Stimulated activated CD8-positive, alpha-beta memory T cell treated with anti-CD3 and anti-CD28 coated beads, Interleukin-12 subunit alpha, Interleukin-12 subunit beta, amount 100 ng/mL, for 24 hours (primary cell): Measurements from ENCODE around the gene ABLIM3.
A peak's percentile ranks its signal among the peaks of the same experiment; 100 is the strongest.

Experiments
- DNase-seq: peaks from one replicate; pipeline ENCODE4 v3.0.0-alpha.2; 2020; ENCODE audit errors: extremely low read depth

ABLIM3 gene

GRCh38 chr5:149141224-149141956 is at the start of gene ABLIM3:
Gene ABLIM3 (plus strand): TSS chr5:149141493. CDS start chr5:149142096, 603 bp downstream.
- DNase-seq = peak; percentile 16

GRCh38 chr5:149093625-149094024 is 47.7 kb upstream of the ABLIM3 start:
- no peak for DNase-seq

DNA sequence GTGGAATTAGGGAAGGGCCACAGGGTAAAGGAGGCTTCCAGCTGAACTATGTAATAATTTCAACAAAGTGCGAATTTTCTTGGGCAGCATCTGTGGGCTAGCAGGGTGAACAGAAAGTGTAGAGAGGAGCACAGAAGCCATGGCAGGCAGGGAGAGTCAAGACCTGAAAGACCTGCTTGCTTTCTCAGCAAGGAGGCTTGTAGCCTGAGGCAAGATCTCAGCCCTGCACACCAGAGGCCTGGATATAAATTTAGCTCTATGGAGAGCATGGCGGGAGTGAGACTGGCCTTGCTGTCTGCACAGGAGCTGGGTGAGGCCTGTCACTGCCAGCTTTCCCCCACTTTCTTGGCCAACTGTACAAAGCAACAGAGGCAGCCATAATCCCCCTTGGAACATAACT is 46.3 kb upstream of the ABLIM3 start:
- no peak for DNase-seq

- DNase-seq = no peak
Observed at GRCh38 chr5:149099920-149100319, 41.4 kb upstream of the ABLIM3 start.

GRCh38 chr5:149100331-149100730 is 41.0 kb upstream of the ABLIM3 start:
- no peak for DNase-seq

DNA sequence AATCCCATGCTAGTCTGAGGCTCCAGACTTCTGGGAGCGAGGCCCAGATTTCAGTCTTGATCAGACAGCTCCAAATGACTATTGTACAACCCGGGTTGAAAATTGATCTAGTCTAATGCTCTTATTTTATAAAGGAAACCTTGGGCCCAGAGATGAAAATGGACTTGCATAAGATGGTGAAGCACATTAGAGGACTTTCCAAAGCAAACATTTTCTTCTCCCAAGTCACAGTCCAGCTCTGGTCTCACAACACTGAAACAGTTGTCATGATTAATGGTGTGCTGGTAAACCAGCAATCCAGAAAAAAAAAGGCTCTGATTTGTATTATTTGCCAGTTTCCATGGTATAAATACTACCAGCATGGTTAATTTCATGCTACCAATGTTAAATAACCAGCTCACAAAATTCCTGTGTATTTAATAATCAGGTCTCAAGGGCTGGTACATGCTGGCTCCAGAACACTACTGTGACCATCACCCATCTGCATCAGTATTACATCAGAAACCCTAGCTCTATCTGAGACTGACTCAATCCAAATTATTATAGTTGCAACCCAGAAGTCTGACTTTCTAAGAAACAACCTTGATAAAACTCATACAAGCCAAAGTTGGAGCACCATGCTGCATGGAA is 32.5 kb upstream of the ABLIM3 start:
- no peak for DNase-seq

DNA sequence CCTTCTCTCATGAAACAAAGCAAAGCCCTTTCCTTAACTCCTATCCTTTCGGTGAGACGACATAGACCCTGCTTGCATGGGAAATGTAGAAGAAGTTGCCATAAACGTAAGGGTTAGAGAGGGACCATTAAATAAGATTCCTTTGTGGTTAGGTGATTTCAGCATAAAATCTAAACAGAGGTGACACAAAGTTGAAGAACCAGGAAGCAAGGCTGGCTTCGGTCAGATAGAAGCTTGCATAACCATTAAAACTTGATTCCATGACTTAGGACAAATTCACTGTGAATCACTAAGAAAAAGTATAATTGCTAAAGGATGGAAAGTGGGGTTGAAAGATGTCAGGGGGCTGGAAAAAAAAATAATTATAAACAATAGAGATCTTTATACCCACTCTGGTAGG is 30.9 kb upstream of the ABLIM3 start:
- no peak for DNase-seq

DNA sequence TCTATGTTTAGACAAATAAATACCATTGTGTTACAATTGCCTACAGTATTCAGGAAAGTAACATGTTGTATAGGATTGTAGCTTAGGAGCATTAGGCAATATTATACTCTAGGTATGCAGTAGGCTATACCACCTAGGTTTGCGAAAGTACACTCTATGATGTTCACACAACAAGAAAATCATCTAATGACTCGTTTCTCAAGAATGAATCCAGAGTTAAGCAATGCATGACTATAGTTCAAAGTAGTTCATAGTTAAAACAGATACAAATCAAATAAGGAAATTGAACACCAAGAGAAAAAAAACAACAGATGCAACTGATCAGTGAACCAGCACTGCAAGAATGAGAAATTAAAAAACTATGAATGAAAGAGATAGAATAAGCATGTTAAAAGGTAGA is 27.6 kb upstream of the ABLIM3 start:
- DNase-seq = no peak

DNA sequence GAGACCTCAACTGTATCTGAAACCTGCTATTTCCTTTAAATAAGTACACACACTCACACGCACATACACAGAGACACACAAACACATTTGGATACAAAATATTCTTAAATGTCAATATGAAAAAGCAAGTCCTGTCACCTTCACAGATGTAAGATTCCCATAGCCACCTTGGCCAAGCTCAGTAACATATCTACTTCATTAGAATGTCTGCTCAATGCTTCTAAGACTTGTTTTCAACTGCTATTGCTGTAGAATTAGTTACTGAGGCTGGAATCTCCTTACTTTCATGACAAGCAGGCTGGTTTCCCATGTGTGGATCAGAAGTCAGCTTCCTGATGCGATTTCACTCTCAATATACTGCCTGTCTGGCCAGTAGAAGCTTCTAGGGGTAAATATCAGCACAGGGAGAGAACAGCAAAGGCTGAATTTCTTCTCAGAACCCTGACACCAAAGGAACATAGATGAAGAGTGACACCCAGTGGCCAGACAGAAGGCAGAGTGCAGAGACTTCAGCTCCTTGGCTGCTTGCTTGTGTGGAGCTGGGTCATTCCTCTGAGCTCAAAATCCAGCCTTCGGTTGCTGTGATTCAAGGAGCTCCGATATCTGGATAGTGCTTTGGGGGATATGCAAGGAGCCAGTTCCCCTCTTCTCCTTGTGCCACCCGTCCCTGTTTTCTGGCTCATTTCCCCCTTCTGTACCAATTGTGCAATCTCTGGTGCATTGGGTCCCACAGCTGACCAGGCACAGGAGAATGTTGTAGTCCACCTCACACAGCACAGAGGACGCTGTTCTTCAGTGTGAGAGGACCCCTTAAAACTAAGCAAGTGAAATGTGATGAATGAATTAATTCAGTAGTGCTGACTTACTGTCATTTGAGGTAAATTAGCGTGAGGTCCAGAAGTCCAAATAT is 26.6 kb upstream of the ABLIM3 start:
- no peak for DNase-seq

GRCh38 chr5:149117970-149118369 is 23.3 kb upstream of the ABLIM3 start:
- no peak for DNase-seq

GRCh38 chr5:149118463-149118862 is 22.8 kb upstream of the ABLIM3 start:
- DNase-seq = no peak

DNA sequence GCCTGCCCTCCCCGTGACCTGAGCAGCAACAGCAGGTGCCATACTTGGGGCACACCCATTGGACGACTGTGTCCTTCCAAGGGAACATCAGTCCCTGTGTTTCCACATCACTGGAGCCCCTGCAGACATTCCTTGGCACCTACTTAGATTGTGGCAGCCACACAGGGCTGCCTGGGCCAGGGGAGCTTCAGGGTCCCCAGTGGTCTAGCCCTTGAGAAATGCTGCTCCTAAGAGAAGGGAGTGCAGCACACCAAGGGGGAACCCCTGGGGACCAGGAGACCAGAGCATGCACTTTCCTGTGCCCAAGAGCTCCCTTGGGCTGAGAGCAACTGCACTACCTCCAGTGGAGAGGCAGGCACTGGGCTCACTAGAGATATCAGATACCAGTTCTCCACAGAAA is 20.1 kb upstream of the ABLIM3 start:
- DNase-seq = no peak

DNA sequence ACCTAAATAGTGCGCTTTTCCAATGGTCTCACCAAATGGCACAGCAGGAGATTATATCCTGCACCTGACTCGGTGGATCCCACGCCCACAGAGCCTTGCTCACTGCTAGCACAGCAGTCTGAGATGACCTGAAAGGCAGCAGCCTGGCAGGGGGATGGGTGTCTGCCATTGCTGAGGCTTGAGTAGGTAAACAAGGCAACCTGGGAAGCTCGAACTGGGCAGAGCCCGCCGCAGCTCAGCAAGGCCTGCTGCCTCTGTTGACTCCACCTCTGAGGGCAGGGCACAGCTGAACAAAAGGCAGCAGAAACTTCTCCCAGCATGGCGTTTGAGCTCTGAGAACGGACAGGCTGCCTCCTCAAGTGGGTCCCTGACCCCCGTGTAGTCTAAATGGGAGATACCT is 18.1 kb upstream of the ABLIM3 start:
- no peak for DNase-seq

- no peak for DNase-seq
Observed at GRCh38 chr5:149125386-149125891, 15.9 kb upstream of the ABLIM3 start.

DNA sequence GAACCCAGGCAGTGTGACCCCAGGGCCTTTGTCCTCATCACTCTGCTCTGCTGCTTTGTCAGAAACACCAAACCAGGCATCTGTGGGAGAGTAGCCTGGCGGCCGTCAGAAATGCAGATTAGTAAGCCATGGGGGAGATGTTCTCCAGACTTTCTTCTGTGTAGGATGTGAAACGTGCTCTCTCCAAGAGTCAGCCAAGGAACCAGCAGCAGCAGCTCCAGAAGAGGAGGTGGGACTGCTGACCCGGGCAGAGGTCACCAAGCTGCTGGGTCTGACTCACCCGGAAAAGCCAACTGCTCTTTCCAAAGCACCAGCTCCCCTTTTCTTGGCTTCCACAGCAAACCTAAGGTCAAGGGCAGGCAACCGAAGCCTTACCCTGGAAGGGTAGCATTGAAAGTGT is 14.4 kb upstream of the ABLIM3 start:
- no peak for DNase-seq

DNA sequence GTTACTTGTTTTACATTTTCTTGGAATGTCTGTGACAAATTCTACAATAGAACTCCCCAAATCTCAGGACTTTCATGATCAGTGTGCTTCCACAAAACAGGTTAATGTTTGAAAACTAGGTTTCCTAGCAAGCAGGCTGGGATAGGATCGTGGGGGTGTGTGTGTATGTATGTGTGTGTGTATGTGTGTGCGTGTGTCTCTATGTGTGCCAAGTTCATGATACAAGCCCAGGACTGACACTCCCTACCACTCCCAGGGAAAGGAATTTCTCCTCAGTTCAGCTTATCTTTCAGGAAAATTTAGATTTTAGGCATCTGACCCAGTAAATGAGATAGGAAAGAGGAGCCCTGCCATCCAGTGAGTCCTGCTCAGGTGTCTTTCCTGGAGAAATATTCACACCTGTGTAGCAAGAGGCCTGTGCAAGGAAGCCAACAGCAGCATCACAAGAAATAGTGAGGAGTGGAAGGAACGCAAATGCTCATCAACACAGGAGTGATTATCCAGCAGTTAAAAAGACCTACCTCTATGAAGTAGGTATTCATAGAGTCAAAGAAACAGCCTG is 13.8 kb upstream of the ABLIM3 start:
- no peak for DNase-seq

DNA sequence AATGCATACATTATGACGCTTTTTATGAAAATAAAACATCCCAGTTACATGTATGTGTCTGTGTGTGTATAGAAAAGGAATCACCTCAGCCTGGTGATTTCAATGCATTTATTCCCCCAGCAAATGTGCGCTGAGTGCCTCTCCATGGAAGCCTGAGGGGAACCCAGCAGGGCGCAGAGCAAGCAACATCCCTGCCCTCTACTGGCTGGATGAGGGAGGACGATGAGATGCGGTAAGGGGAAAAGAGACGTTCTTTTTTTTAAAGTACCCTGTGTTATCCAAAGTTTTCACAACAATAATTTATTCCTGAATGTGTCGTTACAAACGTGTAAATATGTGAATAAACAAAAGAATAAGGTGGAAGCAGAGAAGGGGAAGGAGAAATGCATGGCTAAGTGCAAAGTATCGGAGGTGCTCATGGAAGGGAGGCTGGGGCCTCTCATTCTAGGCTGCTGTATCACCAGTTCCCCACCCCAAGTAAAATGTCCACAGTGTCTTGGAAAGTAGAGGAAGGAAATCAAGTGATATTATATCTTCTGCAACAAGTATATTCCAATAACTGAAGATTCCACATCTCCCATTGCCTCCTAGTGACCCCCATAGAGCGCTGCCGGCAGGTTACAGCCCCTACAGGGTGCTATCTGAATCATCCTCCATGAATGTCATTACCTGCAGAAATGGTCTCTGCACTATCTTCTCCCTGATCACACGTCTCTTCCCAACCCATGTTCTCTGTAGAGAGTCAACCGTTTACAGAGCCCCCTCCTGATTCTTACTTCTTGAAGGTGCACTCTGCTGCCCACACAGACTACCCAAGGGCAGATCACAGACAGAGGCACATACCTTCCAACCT is 13.0 kb upstream of the ABLIM3 start:
- no peak for DNase-seq

DNA sequence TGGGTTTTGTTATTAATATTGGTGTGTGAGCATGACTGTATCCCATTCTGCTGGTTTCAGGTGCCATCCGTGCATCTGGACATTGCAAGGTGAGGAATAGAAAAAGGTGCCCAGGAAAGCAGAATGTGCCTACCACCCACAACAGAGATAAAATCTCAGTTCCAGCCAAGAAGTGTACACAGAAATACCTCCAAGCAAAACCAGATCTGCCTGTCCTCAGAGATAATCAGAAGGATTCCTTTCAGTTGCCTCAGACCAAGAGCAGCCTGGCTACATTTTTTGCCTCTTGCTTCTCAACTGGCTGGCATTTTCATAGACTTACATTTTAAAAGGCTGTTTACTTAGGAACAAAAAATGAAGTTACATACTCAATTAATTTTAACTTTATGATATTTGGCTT is 12.1 kb upstream of the ABLIM3 start:
- DNase-seq = no peak

GRCh38 chr5:149130121-149130914 is 11.0 kb upstream of the ABLIM3 start:
- no peak for DNase-seq

DNA sequence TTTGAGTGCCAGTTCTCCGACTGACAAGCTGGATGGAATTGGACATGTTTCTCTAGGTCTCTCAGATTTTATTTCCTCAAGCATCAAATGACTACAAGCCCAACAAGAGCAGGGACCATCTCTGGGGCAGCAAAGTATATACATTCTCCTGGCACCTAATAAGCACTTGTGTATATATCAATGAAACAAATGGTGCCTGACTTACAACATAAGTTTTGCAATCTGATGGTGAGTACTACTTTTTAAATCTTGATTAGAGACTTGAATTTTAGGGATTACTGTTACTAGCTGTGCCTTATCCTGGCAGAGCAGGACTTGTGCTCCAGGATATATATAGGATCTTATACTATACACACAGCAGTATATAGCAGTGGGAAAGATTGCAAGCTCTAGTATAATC is 8.8 kb upstream of the ABLIM3 start:
- DNase-seq = no peak
